NCI-H187 treated with DMSO at 0.1 percent for 48 hours (cell line): ENCODE data around the gene TSGA10.
"Not testable (repeated sequence)": the region's sequence is repeated elsewhere in the genome, so short reads cannot be mapped to it uniquely, and the experiment has no call there.

Experiments used
- DNase-seq: peaks from one replicate; lab custom pipeline; 2025; lab: John Stamatoyannopoulos, UW

The TSGA10 gene

DNA sequence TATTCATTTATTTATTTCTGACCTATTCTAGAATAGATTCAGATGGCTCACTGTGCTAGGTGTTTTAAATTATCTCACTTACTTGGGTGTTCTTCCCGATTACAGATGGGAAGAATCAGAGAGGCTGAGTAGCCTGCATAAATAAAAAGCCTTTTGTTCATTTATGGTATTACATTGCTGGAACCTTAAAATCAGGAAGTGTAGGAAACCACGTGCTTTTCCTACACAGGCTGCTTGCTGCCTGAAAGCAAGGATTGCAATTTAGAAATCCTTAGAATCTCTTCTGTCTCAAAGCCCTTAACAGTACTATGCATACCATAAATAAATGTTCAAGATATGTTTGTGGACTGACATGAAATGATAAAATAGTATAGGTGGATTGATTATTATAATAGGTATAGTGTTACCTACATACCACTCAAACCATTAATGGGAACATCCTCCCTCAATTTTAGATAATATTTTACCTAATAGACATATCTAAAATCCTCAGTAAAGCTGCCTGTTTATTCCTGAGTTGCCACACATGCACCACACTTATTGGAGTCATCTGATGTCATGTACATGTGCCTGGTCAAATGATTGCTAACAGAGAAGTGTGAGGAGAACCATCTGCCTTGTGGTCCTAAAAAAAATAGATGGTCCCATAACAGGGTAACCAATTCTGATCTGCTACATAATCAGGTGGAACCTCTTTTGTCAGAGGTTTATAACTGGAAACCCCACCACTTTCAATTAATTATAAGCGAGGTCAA is 86.7 kb downstream of the TSGA10 start:
- no peak for DNase-seq

DNA sequence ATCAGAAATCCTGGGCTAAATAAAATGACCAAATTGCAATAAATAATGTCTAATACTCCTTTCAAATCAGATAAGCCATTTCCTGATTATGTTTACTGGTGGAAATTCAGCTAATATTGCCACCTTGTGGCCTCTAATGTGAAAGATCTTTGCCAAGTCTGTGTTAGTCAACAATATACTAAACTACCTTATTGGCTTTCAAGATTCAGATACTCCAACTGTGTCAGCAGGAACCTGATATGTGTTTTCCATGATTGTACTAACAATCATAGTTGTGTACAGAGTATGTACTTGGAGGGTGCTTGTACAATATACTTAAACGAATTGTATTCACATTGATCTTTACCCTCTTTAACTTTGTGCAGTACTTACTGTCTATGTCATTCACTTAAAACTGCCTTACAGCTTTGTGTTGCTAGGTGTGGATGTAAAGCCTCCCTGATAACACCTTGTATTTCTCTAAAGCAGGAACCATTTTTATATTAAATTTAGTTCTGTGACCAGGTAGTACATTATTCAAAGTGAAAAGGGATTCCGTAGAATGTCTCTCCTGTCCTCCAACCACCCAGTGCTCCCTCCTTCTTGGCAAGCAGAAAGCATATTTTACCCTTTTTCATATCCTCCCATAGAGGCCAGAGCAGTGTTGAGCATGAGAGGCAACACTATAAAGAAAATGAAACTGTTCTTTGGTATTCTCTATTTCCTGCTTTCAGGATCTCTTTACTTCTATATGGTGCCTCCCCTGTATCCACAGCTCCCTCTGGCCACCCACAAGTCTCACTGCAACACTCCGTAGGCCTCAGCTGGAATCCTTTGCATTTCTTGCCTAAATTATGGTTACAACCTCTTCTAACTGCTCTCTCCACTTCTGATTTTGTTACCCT is 88.4 kb downstream of the TSGA10 start:
- peak; percentile 39 for DNase-seq

DNA sequence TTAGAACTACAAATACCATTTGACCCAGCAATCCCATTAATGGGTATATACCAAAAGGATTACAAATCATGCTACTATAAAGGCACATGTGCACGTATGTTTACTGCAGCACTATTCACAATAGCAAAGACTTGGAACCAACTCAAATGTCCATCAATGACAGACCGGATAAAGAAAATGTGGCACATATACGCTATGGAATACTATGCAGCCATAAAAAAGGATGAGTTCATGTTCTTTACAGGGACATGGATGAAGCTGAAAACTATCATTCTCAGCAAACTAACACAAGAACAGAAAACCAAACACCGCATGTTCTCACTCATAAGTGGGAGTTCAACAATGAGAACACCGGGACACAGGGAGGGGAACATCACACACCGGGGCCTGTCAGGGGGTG is 105.6 kb downstream of the TSGA10 start:
- DNase-seq: not testable (repeated sequence)

DNA sequence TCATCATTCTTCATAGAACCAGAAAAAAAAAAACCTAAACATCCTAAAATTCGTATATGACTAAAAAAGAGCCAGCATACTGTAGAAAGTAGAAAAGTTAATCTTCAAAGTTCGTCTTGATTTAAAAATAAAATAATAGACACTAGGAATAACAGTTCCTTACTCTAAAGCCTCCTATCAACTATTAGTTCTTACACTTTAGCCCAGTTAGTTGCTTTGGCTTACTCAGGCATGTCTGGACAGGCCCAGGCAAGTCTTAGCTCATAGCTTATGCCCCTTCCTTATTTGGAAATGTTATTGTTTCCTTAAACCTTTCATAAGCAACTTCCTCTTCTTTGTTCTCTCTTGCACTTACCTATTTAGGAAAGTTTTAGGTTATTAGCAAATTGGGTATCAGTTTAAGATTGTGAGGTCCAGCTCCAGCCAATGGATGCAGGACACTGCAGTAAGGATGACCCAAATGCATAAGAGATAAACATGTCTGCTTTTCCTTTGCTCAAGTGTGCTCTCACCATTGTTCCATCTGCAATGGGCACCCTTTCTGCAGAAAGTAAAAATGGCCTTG is 113.9 kb downstream of the TSGA10 start:
- DNase-seq: not testable (repeated sequence)

DNA sequence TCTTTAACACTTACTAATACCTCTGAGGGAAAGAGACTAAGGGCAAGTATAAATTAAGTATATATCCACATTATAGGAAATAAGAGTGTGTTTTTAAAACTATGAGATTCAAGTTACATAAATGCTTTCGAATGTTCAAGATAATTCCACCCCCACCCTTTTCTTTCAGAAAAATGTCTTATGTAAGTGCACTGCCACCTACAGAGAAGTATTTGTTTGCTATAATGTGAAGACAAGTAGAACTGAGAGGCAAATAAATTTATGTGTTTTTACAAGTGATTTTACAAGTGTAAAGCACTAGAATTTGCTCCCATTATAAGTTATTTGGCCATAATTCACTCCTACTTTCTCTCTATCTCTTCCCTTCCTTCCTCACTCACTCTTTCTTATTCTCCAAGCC is 118.8 kb downstream of the TSGA10 start:
- DNase-seq: no peak

DNA sequence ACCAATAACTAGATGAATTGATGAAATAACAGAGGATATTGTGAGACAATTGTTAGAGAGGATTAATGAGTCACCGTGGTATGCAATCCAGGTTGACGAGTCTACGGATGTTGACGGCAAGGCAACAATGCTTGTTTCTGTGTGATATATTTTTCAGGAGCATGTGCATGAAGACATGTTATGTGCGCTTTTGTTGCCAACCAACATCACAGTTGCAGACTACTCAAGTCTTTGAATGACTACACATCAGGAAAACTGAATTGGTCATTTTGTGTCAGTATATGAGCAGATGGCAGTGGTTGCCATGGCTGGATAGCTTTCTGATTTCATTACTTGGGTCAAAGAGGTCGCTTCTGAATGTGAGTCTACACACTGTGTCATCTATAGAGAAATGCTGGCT is 122.0 kb downstream of the TSGA10 start:
- DNase-seq: no peak

DNA sequence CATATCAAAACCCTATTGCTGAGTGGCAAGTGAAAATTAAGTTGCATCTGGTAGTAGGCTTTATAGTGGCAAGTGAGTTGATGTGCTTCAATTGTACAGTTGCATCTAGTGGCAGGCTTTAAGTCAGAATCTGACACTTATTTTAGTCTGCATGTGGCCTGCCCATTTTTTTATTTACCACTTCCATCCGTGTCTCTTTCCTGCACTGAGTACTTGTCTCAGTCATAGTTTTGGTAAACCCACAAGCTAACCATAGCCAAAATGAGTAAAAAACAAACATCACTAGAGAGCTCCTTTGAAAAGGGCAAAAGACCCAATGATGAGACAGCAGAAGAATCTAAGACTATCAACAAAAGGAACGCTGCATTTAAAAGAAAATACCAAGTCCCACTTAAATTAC is 122.7 kb downstream of the TSGA10 start:
- DNase-seq: no peak

DNA sequence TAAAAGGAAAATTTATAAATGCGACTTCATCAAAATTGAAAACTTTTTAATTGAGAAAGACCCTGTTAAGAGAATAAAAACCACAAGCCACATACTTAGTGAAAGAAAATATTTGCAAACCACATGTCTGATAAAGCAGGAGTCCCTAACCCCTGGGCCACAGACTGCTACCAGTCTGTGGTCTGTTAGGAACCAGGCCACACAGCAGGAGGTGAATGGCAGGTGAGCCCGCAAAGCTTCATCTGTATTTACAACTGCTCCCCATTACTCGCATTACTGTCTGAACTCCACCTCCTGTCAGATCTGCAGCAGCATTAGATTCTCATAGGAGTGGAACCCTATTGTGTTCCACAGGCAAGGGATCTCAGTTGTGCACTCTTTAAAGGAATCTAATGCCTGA is 123.3 kb downstream of the TSGA10 start:
- DNase-seq: no peak

DNA sequence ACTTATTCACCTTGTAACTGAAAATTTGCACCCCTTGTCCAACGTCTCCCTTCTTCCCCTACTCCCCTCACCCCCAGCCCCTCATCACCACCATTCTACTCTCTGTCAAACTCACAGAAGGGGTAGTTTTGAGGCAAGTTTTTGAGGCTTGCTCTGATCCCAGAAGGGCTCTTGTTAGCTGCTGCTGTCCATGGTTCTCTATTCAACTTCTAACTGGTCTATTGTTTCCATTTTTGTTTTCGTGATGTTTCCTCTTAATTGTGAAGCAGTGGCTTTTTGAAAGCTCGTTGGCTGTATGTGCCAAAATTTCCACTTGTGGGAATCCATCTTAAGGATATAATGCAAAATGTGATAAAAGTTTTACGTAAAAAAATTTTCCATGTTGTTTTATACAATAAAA is 126.2 kb downstream of the TSGA10 start:
- DNase-seq: no peak

DNA sequence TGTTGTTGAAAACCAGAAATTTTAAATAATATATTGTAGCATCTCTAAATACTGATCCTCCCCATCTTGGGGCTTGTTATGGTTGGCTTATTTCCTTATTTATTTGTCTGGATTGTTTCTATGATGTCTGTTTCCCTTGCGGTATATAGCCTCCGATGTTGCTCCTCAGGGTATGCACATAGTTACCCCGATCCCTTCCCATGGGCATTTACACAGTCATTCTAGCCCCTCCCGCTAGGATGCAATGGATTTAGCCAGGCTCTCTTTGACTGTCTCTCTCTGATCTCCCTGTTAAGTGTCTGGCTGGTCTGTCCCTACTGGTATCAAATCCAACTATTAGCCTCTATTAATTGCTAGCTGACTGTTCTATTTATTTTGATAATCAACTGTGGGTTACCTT is 126.9 kb downstream of the TSGA10 start:
- no peak for DNase-seq

DNA sequence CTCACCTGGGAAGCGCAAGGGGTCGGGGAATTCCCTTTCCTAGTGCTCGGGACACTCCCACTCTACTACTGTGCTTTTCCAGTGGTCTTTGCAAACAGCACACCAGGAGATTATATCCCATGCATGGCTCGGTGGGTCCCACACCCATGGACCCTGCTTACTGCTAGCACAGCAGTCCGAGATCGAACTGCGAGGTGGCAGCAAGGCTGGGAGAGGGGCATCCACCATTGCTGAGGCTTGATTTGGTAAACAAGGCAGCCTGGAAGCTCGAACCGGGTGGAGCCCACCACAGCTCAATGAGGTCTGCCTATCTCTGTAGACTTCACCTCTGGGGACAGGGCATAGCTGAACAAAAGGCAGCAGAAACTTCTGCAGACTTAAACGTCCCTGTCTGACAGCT is 154.0 kb downstream of the TSGA10 start:
- no peak for DNase-seq

DNA sequence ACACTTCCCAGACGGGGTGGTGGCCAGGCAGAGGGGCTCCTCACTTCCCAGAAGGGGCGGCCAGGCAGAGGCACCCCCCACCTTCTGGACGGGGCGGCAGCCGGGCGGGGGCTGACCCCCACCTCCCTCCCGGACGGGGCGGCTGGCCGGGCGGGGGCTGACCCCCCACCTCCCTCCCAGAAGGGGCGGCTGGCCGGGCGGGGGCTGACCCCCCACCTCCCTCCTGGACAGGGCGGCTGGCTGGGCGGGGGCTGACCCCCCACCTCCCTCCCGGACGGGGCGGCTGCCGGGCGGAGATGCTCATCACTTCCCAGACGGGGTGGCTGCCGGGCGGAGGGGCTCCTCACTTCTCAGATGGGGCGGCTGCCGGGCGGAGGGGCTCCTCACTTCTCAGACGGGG is 166.0 kb downstream of the TSGA10 start:
- DNase-seq: not testable (repeated sequence)

DNA sequence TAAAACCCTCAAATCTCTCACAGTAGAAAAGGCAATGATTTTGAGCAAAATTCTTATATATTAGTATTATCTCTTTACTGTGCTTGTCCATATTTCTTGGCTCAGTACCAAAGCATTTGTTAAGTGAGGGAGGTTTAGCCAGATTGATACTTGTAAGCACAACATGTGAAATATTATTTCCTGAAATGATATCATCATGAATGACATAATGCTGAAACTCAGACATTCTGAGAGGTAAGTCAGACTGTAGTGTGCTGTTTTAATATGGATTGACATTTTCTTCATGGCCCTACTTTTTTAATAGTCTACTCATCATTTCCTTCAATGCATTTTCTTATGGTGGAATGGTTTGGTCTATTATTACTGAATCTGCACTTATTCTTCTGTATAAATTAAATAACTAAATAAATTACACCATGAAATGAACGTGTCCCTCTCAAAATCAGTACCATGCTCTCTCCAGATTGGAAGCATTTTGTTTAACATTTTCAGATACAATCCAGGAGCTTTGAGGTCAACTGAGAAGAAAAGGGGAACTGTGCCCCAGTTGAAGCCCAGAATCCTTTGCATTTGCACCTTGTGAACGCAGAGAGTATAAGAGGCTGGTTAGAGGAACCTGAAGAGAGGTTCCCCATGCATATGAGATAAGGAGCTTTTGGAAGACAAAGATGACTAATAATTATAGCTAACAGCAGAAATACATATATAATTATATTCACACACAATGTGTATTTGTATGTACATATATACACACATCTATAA is 168.7 kb downstream of the TSGA10 start:
- no peak for DNase-seq

DNA sequence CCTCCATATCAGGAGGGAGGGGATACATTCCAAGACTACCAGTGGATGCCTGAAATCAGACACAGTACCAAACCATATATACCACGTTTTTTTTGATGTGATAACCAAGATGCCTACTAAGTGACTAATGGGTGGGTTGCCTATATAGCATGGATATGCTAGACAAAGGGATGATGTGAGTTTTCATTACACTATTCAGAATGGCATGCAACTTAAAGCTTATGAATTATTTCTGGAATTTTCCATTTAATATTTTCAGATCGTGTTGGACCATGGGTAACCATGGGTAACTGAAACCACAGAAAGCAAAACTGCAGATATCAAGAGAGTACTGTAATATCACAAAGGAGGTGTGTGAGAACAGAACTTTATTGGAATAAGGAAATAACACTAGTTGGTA is 179.1 kb downstream of the TSGA10 start:
- no peak for DNase-seq

DNA sequence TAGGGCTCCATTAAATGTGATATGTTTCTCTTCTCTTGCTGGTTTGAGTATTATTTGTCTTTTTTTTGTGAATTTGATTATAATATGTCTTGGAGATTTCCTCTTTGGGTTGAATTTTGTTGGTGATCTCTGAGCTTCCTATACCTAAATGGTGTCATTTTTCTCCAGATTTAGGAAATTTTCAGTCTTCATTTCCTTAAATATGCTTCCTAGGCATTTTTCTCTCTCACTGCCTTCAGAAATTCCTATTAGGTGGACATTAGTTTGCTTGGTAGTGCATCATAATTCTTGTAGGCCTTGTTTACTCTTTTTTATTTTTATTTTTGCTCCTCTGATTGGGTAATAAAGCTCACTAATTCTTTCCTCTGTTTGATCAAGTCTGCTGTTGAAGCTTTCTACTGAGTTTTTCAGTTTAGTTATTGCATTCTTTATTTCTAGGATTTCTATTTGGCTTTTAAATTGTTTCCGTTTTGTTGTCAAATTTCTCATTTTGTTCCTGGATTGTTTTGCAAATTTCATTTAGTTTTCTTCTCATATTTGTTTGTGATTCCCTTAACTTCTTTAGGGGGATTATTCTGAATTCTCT is 182.1 kb downstream of the TSGA10 start:
- no peak for DNase-seq

DNA sequence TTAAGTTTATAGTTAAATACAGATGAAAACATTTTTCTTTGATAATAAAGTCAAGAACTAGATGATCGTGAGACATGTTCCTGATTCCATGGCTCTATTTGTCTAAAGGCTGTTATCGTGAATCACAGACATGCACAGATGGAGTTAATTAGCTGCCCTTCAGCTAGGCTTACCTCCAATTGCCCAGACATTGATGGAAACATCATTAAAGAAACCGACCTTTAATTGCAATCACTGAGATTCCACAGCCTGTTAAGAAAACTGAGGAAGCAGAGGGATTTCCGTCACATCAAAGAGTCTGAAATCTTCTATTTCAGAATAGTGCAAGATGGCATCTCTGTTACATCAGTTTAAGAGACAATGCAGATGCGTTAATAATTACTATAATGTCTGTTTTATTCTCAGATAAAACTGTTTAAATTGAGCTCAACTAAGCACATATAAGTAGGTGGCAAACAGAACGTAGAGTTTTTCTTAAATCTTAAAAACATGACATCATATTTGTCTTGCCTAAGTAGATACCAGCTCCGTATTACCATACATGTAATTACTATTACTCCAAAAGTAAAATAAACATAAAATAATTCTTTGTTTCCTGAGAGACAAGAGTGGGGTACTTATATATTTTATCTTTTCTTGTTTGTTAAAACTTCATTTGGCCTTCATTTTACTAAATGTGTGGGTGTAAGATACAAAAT is 194.8 kb downstream of the TSGA10 start:
- DNase-seq: no peak

DNA sequence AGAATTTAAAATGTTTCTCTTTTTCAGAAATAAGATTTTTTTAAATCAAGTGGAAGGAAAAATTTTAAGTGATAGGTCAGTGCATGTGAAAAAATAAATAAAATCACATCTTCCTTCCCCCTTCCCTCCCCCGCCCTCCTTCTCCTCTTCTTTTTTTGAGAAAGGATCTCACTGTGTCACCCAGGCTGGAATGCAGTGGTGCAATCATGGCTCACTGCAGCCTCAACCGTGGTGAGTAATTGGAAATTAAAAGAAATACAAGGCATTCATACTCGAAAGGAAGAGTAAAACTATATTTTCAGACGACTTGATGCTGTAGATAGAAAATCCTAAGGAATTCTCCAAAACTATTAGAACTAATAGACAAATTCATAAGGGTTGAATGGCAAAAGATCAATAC is 201.8 kb downstream of the TSGA10 start:
- no peak for DNase-seq

DNA sequence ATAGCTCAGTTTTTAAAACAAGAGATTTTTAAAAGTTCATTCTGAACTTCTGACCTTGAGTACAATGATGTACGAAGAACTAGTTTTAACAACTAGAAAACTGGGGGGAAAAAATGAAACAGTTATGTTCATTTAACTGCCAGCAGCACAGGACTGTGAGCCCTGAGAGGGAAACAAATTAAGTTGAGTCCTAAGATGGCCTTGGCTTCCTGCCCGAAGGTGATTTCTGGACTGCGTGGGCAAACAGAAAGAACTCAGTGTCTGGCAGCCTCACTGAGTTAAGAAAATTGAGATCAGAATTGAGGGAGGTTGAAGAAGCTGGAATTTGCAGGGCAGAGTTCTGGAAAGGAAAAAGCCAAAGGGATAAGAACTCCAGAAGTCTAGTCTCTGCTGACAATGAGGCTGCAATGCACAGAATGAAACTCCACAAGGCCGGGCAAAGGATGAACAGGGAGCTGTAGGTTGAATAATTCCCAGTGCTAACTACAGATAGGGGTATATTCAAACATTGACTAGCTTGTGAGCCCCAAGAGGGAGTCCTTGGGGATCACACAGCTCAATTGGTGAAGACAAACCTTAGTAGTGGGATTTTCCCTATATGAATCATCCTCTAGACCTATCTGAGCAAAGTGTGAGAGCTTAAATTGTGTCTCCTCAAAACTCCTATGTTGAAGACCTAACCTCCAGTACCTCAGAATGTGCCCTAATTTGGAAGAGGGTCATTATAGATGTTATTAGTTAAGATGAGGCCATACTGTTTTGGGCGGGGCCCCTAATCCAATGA is 205.6 kb downstream of the TSGA10 start:
- DNase-seq: no peak

DNA sequence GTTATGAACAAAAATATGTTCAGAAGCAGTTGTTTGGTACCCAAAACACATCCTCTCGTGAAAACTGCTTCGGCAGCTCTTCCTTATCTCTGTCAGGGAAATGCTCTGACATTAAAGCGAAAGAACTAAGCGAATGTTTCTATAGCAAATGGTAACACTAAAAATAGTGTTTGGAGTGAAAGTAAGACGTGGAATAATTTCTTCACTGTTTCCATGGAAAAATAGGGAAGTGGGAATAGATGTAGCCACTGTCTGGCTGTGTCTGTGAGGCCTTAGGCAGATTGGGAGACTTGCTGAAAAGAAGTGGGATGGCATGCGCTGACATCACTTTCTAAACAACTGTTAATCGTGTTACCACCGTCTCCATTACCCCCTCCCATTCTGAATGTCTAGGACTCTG is 207.2 kb downstream of the TSGA10 start:
- DNase-seq: no peak
